Activated CD4-positive, alpha-beta T cell treated with anti-CD3 and anti-CD28 coated beads, Interleukin-2, amount 50 U/mL, for 1 hour (primary cell): ENCODE results near the gene F13A1.
A peak's percentile ranks its signal among the peaks of the same experiment; 100 is the strongest.
"Not testable (repeated sequence)": the region's sequence is repeated elsewhere in the genome, so short reads cannot be mapped to it uniquely, and the experiment has no call there.

Experiments used
- DNase-seq: peaks from one replicate; pipeline ENCODE4 v3.0.0-alpha.2; 2020

F13A1 gene

DNA sequence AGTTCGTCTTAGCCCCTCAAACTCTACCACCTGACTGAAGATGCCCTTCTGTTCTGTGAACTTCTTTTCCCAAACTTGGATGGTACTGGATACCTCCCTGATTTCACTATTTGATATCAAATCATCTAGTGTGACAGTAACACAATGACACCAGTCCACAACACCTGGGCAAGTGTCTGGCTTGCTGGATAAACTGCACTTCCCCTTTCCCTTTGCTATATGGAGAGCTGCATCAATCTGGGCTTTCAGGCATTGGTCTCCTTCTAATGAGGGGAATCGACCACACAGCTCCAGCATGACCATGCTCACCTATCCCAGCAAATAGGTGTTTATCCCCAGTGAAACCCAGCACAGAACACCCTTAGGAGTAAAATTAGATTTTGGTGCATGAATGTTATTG, 3.1 kb downstream of the F13A1 start:
- no peak for DNase-seq

DNA sequence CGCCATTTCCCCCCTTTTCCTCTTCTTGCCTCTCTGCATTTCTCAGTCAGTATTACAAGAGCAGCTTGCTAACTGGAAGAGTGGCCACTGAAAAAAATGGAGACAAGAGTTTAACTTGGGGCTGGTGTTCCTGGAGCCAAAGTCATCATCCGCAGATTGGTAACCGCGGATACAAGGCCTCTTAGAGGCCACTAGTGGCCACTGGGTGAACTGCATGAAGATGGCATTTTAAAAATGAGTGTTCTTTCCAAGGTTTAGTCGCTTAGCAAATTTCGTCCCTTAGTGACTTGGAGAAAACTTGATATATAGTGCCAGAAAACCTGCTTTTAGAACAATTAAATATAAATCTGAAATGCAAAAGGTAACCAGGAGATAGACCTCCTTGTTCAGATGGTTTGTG, 4.8 kb downstream of the F13A1 start:
- DNase-seq, result peak; percentile 4

DNA sequence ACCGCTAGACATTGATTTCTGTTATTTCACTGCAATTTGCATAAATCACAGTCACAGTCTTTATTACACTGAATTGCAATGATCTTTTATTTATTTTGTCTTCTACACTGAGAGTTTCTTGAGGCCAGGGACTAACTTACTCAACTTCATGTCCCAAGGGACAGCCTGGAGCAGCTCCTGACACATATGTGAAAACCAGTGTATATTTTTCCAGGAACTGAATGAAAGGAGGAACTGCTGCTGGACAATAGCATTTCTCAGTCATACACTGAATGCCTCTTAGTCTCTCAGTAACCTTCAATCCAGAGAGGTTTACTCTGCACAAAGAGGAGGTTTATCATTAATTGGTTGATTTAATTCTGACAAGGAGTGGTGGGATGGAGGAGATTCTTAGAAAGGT, 5.9 kb downstream of the F13A1 start:
- DNase-seq, result no peak

DNA sequence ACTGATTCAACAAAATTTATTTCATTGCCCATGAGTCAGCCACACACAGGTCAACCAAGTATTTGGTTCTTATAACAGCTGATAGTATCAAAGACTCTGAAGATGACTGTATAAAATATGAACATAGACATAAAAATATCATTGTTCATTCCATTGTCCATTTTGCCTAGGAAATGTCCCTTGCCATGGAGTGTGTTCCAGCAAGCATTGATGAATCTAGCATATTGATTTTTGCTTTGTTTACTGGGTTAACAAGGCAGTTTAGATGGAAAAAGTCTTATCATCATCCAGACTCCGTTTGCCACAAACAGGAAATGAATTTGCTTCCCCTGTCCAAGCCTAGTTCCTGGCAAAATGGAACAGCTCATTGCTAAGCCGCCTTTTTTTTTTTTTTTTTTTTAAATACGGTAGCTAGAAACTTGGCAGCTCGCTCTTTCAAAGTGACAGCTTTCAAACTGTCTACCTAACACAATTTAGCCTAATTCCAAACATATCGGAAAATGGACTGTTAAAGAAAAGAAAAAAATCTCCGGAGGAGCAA, 7.5 kb downstream of the F13A1 start:
- DNase-seq, result no peak

DNA sequence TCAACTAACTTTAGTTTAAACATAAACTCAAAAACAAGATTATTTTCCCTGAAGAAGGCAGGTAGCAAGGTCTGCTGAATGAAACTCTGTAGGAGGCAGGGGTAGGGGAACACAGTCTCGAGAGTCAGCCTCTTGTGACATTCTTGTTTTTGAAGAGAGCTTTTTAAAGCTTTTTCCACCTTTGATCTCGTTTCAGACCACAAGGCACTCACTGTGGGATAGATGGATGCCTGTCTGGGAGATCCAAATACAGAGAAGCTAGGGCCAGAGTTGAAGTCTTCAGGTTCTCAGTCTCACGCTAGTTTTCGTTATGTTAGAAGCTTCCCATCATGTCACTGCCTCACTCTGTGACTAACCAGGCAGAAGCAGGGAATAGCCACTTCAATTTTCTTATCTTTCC, 14.9 kb downstream of the F13A1 start:
- DNase-seq, result no peak

DNA sequence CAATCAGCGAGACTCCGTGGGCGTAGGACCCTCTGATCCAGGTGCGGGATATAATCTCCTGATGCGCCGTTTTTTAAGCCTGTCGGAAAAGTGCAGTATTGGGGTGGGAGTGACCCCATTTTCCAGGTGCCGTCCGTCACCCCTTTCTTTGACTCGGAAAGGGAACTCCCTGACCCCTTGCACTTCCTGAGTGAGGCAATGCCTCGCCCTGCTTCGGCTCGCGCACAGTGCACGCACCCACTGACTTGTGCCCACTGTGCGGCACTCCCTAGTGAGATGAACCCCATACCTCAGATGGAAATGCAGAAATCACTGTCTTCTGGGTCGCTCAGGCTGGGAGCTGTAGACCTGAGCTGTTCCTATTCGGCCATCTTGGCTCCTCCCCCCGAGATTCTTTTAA, 20.1 kb downstream of the F13A1 start:
- DNase-seq, result not testable (repeated sequence)

DNA sequence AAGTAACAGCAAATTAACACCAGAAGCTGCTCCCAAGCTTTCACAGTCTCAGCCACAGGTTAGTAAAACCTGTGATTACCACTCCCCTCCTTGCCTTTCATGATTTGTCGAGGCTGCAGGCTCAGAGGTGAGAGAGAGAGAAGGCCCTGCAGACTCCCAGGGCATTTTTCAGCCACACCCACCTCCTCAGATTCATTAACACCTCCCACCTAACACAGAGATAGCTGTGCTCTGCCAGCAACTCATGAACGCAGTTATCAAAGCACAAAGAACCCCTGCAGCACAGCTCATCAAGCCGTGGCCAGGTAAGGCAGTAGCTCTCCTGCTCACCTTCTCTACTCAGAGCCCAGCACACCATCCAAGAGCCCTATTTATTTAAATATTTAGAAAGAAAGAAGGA, 27.1 kb downstream of the F13A1 start:
- no peak for DNase-seq

DNA sequence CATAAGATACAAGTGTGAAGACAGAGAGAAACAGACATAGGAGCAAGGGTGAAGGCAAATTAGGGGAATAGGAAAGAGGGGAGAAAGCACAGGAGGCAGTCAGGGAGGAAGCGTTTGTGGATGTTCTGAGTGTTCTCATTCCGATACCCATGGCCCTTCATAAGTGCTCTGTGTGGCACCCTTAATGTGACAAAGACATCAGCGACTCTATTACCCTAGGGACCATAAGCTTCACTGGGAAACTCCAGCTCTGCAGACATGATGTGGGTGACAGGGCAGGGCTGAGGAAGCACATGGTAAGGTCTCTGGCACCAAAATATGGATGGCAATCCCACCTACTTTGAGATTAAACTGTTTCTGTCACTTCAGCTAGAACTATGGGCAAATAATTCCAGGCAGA, 33.0 kb downstream of the F13A1 start:
- no peak for DNase-seq

DNA sequence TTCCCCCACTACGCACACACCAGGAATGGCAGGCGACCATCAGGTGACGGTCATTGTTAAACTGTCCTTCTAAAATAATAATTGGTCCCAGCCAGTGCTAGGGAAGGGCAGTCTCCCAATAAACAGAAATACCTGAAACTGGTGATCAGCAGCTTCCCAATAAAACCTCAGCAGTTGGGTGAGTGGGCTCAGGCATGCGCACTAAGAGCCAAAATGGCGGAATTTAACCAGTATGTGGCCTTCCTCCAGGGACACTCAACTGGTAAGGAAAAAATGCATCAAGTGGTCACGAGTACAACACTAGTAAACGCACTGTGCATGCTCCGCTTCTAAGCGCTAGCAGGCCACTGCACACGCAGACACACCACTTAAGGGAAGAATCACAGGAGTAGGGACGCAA, 34.8 kb downstream of the F13A1 start:
- DNase-seq, result no peak

DNA sequence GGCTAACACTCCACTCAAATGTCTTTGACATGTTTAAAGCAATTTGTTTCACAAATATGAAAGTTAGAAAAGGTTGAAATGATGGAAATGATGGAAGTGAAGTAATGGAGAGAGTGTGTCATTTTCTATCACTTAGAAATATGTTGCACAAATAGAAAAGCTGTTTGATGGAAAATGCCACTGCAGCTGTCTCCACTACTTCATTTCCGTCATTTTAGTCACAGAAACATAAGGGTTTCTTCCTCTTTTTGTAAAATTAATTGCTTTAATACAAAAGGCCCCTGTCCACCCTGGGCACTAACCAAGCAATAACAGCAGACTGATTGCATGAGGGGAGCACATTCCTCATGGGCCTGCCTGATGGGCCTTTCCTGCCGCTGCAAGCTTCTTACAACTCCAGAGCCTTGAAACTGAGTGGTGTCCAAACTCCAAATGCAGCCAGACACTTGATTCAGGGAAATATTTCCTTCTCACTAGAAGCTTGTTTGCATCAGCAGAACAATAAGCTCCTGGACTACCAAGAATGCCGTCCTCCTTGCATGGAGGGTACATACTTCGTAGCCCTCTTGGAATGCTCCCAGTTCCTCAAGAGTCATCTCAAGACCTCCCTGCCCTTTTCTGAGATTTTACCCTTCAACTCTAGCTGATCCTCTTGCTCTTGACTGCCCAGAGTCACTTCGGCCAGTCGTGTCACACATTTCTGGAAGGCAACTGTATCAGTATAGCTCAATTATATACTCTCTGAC, 36.1 kb downstream of the F13A1 start:
- DNase-seq, result no peak

DNA sequence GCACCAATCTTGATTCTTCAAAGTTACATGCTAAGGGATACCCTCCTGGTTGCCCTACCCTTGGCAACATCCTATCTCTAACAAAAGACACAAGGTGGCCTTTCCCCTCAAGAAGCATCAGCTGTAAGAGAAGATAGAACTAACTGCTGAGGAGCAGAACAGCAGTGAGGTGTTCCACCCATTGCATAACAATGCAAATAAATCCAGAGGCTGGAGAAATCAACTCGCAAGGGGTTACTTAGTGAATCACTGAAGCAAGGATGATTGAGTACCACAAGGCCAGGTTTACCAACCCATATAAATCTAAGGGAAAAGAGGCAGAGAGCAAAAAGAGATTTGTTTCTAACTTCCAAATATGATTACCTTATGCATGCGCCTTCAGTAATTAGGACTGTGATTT, 36.7 kb downstream of the F13A1 start:
- DNase-seq, result no peak

DNA sequence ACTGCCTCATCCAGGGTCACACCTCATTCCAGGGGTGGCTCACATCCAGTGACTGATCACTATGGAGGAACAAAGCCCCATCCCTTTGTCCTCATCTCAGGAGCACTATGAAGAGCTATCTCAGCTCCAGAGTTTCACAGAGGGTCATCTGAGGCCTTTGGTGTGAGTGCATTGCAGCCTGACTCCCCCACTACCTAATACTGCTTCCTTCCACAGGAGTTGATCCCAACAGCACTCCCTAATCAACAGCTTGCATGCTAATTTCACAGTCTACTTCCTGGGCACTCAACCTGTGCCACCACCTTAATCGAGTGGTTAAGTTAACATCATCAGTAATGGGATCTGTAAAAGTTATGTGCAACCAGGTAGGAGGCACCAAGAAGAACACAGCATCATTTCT, 37.7 kb downstream of the F13A1 start:
- DNase-seq, result no peak

DNA sequence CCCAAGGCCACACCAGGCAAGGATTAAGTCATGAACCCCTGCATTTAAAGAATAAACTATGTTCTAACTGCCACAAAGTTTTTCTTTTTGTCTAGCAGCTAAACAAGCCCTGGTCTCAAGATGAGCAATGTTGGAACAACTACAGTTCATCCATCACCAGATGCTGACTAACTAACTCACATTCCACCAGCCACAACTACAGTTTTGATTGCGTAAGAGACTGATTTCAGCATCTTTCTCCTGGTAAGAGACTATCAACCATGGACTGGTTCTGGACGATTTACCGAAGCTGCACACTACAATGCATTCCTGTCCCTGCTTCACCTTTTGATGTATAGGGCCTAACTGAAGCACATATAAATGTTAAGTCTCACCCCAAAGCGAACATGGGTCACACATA, 43.0 kb downstream of the F13A1 start:
- DNase-seq, result no peak

DNA sequence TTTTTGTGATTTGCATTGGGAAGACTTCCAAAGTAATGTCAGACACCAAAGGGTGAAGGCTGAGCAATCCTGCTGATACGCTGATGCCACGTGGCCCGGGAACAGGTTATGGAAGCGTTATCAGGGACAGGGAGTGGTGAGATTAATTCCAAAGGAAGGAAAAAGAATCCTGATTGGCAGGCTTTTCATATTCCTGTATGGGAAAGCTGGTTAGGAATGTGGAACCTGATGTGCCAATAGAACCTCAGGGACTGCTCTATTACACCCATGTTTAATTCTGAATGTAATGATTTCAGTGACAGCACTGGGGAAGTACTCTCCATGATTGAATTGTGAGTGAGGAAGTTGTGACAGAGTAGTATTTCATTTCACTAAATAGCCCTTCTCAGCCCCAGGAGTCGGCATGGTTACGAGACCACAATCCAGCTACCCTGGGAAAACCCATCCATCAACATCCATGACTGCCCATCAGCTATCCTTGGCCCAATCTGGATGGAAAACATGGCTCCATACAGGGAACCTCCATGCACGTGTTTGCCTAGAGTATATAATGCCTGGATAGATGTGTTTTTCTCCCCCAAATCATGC, 49.4 kb downstream of the F13A1 start:
- no peak for DNase-seq

DNA sequence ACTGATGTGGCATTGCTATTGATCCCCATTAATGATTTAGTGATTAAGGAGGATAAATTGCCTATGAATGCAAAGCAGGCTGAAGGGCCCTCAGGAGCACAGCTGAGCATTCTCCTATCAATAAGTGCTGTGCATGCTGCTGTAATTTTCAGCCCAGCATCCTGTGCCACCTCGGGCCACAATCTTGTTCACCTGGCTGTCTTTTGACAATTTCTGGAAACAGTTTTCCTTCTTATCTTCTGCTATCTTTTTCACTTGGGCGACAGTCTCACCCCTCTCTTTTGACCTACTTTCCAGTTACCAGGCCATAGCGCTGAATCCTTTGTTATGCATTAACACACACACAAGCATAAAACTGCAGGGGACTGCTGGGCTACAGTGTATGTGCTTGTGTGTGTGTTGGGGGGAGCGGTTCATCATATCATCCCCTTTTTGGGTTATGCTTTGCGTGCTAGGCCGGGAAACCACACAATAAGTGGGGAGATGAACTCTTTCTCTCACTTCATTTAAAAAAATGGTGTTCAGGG, 60.2 kb downstream of the F13A1 start:
- DNase-seq, result no peak

DNA sequence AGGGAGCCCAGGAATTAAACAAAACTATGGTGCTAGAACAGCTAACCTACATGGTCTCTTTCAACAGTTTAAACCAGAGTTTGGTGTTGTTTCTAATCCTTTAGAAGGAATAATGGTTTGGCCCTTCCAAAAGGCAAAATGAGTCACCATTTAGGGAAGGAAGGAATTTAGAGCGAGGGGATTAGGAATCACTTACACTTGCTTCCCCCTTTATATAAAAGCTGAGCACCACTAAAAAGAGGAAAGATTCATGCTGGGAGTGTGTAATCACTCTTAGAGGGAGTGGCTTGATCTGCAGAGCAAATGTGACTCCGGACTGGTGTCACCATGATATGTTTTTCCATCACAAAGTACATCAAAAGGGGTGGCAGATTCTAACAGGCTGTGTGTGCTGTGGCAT, 63.6 kb downstream of the F13A1 start:
- DNase-seq, result no peak

DNA sequence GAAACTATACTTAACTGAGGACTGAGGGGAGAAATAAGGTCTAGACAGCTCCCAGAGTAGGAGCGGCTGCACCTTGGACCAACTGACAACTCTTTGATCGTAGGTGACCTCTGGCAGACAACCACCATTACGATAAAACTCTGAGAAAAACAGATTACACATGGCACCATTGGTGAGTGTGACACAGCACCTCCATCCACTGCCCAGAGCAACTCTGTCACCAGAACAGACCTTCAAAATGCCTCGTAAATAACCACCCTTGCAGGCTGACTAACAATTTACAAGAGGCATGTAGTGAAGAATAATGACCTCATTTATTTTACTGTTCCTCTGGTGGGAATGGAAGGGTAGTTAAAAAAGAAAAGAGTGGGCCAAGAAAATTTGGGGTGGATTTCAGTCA, 64.2 kb downstream of the F13A1 start:
- no peak for DNase-seq

DNA sequence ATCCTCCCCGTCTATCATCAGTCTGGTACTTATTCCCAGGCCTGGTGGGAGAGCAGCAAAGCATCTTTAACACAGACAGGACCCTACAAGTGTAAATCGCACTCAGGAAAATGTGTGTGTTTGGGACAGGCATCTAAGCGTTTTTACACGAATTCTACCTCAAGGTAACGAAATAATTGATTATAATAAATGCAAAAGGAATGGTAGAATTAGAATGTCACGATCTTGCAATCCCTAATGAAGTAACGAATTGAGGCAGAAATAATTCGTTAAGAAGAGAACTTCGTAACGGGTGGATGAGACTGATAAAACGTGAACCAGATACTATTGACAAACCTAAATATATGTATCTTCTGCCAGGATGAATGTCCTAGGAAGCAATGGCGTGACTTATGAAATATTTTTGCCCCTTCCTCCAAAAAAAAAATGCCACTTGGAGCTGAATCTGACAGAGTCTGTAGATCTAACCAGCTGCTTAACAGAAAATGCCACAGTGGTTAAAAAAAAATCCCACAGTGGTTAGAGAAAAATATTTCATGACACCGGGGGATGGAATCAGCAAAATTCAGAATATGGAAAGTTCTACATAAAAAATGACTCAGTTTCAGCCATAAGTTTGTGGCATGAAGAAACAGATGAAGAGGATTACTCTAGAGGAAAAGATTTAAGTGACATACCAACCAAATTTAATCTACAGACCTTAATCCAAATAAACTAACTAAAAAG, 68.7 kb downstream of the F13A1 start:
- DNase-seq, result no peak

DNA sequence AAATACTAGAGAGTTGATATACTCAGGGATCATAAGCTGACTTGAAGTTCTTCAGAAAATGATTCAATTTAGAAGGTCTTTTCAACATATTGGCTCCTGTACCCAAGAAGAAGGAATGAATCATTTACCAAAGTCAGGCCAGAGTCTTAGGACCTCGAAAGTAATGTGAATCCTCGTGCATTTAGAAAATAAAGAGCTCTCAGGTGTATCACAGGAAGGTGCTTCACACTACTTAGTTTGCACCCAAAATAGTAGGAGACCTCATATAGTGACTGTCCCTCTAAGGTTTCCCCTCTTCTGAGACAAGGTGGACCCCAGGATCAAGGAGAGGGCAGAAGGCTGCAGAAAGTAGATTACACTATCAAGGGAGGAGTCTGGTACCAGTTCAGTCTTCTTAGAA, 71.8 kb downstream of the F13A1 start:
- DNase-seq, result no peak

DNA sequence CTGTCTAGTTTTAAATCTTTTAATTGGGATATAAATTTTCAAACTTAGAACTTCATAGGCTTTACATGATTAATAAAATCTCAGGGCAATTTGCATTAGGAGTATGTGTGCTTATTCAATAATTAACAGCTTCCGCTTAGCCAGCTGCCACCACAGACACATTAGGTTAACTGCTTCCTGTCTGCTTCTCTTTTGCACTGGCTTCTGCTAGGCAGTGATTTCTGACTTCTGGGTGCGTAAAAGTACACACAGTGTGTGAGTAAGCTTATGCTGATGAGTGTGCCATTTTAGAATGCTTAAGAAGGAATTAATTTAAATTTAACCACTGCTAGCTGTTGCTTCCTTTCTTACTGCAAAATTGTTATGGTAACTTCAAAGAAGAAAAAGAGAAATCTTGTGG, 73.9 kb downstream of the F13A1 start:
- DNase-seq, result no peak

DNA sequence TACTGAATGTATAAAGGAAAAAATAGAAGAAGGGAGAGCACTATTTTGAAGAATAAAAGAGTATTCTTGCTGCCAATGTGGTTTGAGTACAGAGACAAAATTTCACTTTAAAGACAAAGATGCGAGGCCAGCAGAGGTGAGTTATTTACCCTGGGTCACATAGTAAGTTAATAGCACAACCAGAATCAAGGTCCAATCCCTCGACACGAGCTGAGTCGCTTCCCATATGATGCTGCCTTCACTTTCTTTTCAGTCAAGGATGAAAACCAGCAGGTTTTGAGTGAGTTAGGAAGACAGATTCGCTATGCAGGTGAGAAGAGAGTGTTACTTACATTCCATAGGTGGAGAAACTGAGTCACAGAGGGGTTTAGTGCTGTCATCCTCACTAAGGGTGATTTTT, 75.8 kb downstream of the F13A1 start:
- DNase-seq, result no peak

DNA sequence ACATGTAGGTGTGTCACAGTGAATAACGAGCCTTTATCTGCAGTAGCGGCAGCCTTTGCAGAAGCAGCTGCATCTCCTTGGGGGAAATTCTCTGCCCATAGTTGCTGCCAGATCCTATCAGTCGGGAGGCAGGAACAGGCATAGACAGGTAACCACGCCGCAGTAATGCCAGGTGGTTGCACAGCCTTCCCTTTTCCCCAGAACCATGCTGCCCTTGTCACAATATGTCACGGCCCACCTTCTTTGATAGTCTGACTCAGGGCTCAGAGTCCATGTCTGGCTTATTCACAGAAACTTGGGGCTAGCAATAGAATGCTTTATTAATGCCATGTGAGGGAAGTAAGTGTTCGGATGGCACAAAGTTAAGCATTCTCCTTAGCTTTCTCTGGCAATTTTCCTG, 76.6 kb downstream of the F13A1 start:
- no peak for DNase-seq

DNA sequence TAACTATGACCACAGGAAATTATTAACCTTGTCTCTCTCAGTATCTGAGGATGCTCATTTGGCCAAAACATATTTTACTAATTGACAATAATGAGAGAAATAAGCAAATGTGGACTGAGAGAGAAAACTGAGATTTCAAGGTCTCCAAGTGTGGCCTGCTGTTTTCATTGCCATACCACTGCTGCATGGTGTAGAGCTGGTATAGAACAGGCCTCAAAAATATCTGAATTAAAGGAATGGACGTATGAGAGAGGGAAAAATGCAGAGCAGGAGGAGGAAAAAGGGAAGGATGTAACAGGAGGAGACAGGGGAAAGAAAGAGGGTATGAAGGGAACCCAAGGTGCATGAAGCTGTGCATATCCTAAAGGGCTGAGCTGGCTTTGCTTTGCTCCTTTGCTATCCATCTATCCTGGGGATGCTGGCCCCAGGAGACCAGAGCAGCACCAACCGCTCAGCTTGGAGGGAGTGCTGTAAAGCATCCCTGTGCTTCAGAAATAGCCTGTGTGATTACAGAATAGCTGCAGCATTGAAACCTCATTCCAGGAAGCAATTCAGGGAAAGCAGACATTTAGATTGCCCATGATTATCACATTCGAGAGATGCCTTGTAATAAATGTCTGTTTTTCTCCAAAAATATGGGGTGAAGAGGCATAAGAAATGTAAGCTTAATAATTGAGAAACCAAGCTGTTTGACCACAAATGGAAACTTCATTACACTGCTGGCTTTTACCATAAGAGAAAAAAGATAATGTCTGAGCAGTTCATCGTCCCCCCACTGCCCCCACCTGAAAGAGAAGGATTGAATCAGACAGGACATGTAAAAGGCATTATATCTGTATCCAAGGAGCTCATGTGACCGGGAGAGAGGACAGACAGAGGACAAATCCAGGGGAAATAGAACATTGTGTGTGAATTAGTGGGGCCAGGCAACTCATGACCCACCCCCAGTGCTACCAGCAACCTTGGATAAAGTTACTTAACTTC, 80.6 kb downstream of the F13A1 start:
- no peak for DNase-seq
